Activated T-helper 1 cell treated with anti-CD3 and anti-CD28 coated beads, Interleukin-12 subunit alpha, Interleukin-12 subunit beta, Interleukin-2, Interleukin-4 antibody, amounts not matched to agents 30 ng/mL and 10 ng/mL and 1 ng/mL, durations not matched to agents 14 hours and 24 hours and 36 hours (primary cell): ENCODE data around the gene LRRC7. TPM values are rescaled to one million over a fixed set of nuclear protein-coding genes. Genes with fewer than 3 reads are reported as not detected.

Experiments used
- DNase-seq: peaks from one replicate; pipeline ENCODE4 v3.0.0; 2021; ENCODE audit warnings: low spot score
- H3K27ac Mint-ChIP-seq: one replicate; pipeline ENCODE4 v1.8.0; 2021; ENCODE audit warnings: mild to moderate bottlenecking, mixed read lengths
- H3K27me3 Mint-ChIP-seq: one replicate; pipeline ENCODE4 v1.8.0; 2022; ENCODE audit warnings: mild to moderate bottlenecking, moderate library complexity, mixed read lengths; ENCODE audit not compliant: insufficient read depth
- H3K36me3 Mint-ChIP-seq: one replicate; pipeline ENCODE4 v1.8.0; 2021; ENCODE audit warnings: low read depth, mixed read lengths
- H3K4me1 Mint-ChIP-seq: one replicate; pipeline ENCODE4 v1.8.0; 2021; ENCODE audit warnings: low read depth, mixed read lengths
- H3K4me3 Mint-ChIP-seq: one replicate; pipeline ENCODE4 v1.8.0; 2021; ENCODE audit warnings: mild to moderate bottlenecking, moderate library complexity, mixed read lengths
- H3K9me3 Mint-ChIP-seq: one replicate; pipeline ENCODE4 v1.8.0; 2021; ENCODE audit warnings: mixed read lengths
- intact Hi-C: fragments of 100-400 bp; cut with micrococcal nuclease; formaldehyde crosslinking; loops from one replicate; pipeline ENCODE4 v1.15.1; 2024
- total RNA-seq: library from RNA; stranded (reverse); gene quantifications from 2 replicates; pipeline ENCODE4 v1.2.3, GENCODE V29; 2022

Gene LRRC7
- total RNA-seq, 1 donor from 2014 or later, result not detected

DNA sequence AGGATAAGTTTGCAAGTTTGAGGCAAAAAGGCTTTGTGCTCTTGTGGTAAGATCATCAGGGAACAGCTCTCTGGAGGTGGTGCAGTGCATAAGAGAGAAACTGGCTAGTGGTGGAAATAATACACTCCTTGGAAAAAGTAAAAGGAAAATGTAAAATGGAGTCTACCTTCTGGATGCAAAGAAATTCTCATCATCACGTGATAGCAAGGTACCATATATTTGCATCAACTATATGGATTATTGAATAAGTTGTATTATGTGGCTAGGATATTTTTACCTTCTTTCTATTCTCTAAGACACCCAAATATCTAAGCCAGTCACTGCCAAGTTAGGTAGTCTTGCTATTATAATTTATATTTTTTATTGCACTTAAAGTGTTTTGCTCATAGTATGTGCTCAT is 14.0 kb upstream of the LRRC7 start:
- intact Hi-C loops, result no loop called here
- Mint-ChIP-seq H3K27ac (no peak overlapping the region), H3K4me1 (no peaks in the 10 kb centered on the region), H3K36me3 (no peaks in the 10 kb centered on the region), H3K4me3 (no peak overlapping the region), H3K27me3 (no peaks in the 10 kb centered on the region), H3K9me3 (no peaks in the 10 kb centered on the region)
- DNase-seq, result no peak

DNA sequence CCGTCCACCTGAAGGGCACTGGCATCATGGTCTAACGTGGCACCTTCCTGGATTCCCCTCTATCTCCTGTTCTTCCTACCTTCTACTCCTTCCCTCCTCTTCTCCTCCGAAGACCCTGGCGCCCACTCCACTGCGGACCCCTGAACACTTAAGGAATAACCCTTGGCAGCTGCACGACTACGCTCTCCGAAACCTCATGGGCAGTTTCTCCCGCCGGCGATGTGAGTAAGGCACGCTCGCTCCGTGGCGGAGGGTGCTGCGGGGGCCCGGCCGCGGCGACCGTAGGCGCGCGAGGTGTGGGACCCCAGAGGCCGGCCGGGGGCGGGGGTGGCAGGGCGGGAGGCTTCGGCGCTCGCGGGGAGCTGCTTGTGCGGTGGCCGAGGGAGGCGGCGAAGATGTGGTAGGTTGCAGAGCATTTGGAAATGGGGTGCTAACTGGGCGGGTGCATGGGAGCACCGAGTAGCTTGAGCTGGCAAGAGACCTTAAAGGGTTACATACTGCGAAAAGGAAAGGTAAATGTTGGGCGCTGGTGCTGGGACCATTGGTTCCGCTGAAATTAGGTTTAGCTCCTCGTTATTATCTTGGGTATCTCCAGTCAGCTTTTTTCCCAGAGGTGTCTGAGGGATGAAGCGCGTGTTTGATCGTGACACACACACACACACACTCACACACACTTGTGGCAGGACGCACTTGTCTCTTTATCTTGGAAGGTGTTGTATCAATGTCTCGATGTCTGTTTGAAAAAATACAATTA is 876 bp downstream of the LRRC7 start:
- Mint-ChIP-seq H3K27ac (peak overlapping the region; percentile 58), H3K4me3 (peak overlapping the region; percentile 76), H3K27me3 (peaks cover 38% of the 10 kb centered on the region), H3K9me3 (no peaks in the 10 kb centered on the region), H3K36me3 (no peaks in the 10 kb centered on the region), H3K4me1 (peaks cover 5% of the 10 kb centered on the region)
- DNase-seq, result no peak
- intact Hi-C loops, result no loop called here

DNA sequence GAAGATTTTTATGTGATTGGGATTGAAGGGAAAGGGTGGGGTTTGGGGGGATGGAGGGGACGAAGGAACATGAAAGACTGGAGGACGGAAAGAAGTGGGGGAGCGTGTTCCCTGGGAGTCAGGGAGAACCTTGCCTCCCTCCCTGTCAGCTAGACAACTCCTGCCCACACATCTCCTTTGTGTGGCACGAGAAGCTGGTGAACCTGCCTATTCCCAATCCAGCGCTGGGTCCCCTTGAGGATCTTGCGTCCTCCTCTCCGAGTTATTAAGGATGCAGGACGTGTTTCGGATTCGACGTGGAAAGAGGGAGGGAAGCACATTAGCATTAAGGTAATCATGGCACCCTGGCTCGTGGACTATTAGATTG is 1.4 kb downstream of the LRRC7 start:
- Mint-ChIP-seq H3K27ac (no peak overlapping the region), H3K4me3 (peak overlapping the region; percentile 54), H3K36me3 (no peaks in the 10 kb centered on the region), H3K4me1 (peaks cover 5% of the 10 kb centered on the region), H3K27me3 (peaks cover 38% of the 10 kb centered on the region), H3K9me3 (no peaks in the 10 kb centered on the region)
- no peak for DNase-seq
- intact Hi-C loops, result no loop called here

DNA sequence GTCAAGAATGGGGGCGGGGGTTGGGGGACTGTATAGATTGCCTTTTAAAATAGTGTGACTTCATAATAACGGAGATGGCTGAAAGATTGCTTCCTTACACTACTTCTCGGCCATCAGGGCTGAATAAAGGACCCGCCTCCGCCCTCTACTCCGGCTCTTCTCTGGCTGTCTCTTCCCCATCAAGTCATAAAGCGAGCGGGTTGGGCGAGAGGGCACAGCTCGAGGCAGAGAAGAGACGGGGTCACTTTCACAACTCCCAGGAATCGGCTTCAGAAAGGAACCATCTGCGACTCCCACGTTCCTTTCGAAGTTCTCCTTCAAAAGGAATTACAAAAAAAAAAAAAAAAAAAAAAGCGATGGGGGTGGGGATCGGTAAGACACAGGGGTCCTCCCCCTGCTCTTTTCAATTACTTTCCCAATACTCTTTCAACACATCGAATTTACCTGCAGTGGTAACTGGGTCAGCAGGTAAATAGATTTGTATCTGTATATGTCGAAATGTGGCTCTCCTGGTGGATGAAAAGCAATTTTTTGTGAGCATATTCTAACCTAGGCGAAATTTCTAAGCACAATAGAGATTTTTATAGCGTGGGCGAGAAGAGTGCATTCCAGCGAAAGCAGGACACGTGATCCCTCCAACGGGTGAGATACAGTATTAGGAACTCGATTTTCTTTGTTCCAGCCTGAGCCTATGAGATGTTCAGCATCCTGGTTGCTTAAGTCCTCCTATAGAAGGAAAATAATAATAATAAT is 2.0 kb downstream of the LRRC7 start:
- peaks cover 38% of the 10 kb centered on the region for H3K27me3 Mint-ChIP-seq
- peaks cover 5% of the 10 kb centered on the region for H3K4me1 Mint-ChIP-seq
- no peak overlapping the region for H3K27ac Mint-ChIP-seq
- DNase-seq, result no peak
- no peaks in the 10 kb centered on the region for H3K9me3 Mint-ChIP-seq
- intact Hi-C loops, result no loop called here
- H3K36me3 Mint-ChIP-seq, result no peaks in the 10 kb centered on the region
- H3K4me3 Mint-ChIP-seq, result no peak overlapping the region

DNA sequence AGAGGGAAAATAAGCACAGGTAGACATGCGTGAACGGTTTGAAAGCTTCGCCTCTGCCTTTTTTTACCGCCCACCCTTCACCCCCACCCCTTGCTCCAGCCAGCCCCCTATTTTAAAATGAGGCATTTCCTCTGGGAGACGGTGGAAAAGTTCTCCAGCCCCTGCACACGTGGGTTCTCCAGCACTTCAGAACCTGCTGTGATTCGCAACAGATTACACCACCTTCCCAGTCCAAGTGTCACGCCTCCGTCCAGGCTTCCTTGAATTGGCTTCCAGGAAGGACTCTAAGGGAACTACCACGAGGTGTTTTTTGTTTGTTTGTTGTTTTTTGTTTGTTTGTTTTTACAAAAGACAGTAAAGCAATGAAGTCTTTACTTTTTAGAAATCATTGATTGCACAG is 2.6 kb downstream of the LRRC7 start:
- Mint-ChIP-seq H3K4me3 (no peak overlapping the region), H3K27me3 (peaks cover 38% of the 10 kb centered on the region), H3K36me3 (no peaks in the 10 kb centered on the region), H3K27ac (no peak overlapping the region), H3K9me3 (no peaks in the 10 kb centered on the region), H3K4me1 (peaks cover 5% of the 10 kb centered on the region)
- DNase-seq, result no peak
- intact Hi-C loops, result no loop called here

DNA sequence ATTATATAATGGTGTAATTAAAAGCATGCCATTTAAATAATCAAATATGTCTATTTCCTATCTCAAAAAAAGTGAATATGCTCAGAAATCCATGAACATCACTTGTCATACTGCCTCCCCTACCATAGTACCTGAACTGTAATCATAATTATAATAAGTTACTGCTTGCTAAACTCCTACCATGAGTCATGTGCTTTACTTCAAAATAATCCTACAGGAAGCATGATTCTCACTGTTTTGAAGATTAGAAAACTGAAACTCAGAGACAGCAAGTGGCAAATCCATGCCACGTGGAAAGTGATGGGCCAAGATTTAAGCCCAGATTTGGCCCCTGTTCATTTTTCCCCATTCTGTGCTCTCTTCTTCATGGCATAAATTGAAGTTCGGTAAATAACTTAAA is 5.2 kb downstream of the LRRC7 start:
- H3K4me3 Mint-ChIP-seq, result no peak overlapping the region
- H3K36me3 Mint-ChIP-seq, result no peaks in the 10 kb centered on the region
- intact Hi-C loops, result no loop called here
- H3K27ac Mint-ChIP-seq, result no peak overlapping the region
- peaks cover 5% of the 10 kb centered on the region for H3K4me1 Mint-ChIP-seq
- peaks cover 22% of the 10 kb centered on the region for H3K27me3 Mint-ChIP-seq
- H3K9me3 Mint-ChIP-seq, result no peaks in the 10 kb centered on the region
- no peak for DNase-seq

DNA sequence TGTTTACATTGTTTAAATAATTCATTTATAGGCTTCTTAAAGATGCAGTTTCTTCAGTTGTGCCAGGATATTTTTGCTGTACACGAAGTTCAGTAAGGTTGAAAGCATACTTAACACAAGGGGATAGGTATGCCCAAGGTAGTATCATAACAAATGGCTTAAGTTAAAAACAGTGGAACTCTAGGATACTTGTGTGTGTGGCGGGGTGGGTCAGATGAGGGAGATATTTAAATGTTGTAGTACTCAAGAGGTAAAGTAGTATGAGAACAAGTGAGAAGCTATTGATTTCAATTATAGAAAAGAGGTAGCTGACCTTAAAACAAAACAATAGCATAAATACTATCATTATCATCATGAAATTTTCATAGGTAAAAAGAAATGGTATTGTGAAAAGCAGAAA is 6.2 kb downstream of the LRRC7 start:
- no peaks in the 10 kb centered on the region for H3K9me3 Mint-ChIP-seq
- intact Hi-C loops, result no loop called here
- peaks cover 17% of the 10 kb centered on the region for H3K27me3 Mint-ChIP-seq
- H3K4me3 Mint-ChIP-seq, result no peak overlapping the region
- DNase-seq, result no peak
- peaks cover 2% of the 10 kb centered on the region for H3K4me1 Mint-ChIP-seq
- H3K27ac Mint-ChIP-seq, result no peak overlapping the region
- no peaks in the 10 kb centered on the region for H3K36me3 Mint-ChIP-seq

DNA sequence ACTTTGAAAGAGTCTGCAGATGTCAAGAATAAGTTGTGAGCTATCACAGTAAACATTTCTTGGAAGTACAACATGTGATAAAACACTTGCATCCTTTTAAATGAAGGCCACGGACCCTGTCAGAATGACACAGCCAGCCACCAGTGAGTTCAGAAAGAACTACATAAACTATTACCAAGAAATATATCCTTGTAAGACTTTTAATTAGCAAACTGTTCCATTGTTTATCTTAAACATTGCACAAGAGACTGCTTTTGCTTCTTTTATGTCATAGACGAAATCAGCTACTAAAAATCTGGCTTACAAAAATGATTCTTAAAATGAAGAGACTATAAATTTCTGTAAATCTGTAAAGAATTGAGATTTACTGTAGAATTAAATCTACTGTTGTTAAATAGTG is 17.9 kb downstream of the LRRC7 start:
- no peak for DNase-seq
- Mint-ChIP-seq H3K4me1 (no peaks in the 10 kb centered on the region), H3K36me3 (no peaks in the 10 kb centered on the region), H3K4me3 (no peak overlapping the region), H3K27me3 (peaks cover 1% of the 10 kb centered on the region), H3K27ac (no peak overlapping the region), H3K9me3 (no peaks in the 10 kb centered on the region)
- intact Hi-C loops, result no loop called here

DNA sequence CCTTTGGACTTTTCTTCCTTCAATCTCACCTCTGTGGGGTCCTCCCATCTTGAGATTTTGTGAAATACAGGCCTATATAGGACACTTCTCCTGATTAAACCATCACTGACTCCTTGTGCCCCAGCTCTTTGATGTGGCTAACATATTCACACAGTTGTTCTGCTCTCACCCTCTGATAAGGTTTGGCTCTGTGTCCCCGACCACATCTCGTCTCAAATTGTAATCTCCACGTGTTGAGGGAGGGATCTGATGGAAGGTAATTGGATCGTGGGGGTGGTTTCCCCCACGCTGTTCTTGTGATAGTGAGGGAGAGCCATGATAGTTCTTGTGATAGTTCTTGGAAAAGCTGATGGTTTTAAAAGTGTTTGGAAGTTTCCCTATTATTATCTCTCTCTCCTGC is 19.7 kb downstream of the LRRC7 start:
- no peaks in the 10 kb centered on the region for H3K9me3 Mint-ChIP-seq
- intact Hi-C loops, result no loop called here
- no peak overlapping the region for H3K4me3 Mint-ChIP-seq
- peaks cover 1% of the 10 kb centered on the region for H3K27me3 Mint-ChIP-seq
- no peak for DNase-seq
- H3K4me1 Mint-ChIP-seq, result no peaks in the 10 kb centered on the region
- no peak overlapping the region for H3K27ac Mint-ChIP-seq
- H3K36me3 Mint-ChIP-seq, result no peaks in the 10 kb centered on the region

DNA sequence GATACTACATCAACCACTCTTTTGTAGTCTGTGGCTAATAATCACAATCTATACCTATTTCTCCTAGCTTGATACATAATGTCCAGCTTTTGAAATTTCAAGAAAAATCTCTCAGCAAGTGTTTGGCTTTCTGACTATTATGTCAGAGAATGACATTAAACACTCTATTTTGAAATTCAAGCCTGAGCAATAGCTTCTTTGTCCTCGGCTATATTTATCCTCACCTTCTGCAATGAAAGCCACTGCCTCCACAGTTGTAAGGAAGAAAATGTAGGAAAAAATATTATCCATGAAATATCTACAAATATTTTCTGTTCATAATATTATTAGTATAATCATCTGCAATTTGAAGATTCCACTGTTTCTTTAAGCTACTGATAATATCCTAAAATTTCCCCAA is 22.1 kb downstream of the LRRC7 start:
- Mint-ChIP-seq H3K27ac (no peak overlapping the region), H3K4me3 (no peak overlapping the region), H3K9me3 (no peaks in the 10 kb centered on the region), H3K36me3 (no peaks in the 10 kb centered on the region), H3K27me3 (peaks cover 1% of the 10 kb centered on the region), H3K4me1 (no peaks in the 10 kb centered on the region)
- intact Hi-C loops, result no loop called here
- DNase-seq, result no peak

DNA sequence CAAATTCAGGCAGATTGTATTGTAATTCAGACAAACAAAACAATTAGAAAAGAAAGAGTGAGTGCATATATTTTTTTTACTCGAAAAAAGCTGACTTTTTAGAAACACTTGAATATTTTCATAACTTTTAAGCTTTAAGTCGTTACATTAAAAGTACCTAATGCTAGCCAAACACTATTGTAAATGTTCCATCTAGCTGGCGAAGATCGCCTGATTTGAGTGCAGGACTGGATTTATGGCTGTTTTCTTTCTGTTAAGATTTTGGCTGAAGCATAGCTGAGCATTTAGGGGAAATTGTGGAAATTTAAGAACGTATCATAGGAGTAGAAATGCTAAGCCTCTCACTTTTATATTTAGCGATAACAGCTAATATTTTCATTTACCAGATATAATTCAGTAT is 24.6 kb downstream of the LRRC7 start:
- intact Hi-C loops, result no loop called here

DNA sequence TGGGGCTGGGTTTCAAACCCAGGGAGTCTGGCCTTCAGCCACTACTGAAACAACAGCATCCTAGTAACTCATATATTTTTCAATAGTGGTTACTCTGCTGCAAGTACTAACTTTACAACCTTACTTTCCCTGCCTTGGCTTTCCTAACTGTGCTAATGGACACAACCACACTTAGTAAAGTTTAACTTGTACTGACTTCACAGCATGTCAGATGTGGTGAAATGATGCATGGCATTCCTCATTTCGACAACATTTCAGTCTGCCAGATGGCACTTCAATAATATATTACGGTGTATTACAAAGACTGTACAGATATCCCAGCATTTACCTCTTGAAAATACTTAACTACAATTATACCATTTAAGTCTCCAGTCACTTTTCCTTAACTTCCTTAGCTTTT is 27.8 kb downstream of the LRRC7 start:
- no peak overlapping the region for H3K4me3 Mint-ChIP-seq
- no peaks in the 10 kb centered on the region for H3K36me3 Mint-ChIP-seq
- no peaks in the 10 kb centered on the region for H3K9me3 Mint-ChIP-seq
- no peak overlapping the region for H3K27ac Mint-ChIP-seq
- no peak for DNase-seq
- no peaks in the 10 kb centered on the region for H3K4me1 Mint-ChIP-seq
- H3K27me3 Mint-ChIP-seq, result no peaks in the 10 kb centered on the region
- intact Hi-C loops, result no loop called here

More for the DNA sequence above, 24.6 kb downstream of the LRRC7 start:
- DNase-seq, result no peak
- H3K27me3 Mint-ChIP-seq, result peaks cover 1% of the 10 kb centered on the region
- H3K4me1 Mint-ChIP-seq, result no peaks in the 10 kb centered on the region
- H3K36me3 Mint-ChIP-seq, result no peaks in the 10 kb centered on the region
- H3K9me3 Mint-ChIP-seq, result no peaks in the 10 kb centered on the region
- H3K27ac Mint-ChIP-seq, result no peak overlapping the region
- no peak overlapping the region for H3K4me3 Mint-ChIP-seq

DNA sequence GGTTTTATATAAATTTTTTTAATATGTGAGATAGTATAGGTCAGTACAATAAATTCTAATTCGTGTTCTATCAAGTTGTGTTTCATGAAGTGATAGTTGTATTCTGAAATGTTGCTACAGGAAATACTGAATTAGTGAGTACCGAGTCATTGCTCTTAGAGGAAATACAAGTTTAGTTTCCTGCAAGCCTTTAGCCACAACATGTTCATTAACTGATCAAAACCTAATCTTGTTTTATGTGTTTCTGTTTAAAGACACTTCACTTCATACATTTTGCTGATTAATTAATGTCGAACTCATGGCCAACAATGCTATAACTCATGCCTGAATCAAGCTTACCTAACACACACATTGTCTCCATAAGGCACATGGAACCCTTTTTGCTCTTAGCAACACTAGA is 43.6 kb downstream of the LRRC7 start:
- no peak overlapping the region for H3K4me3 Mint-ChIP-seq
- no peak for DNase-seq
- no peaks in the 10 kb centered on the region for H3K4me1 Mint-ChIP-seq
- no peaks in the 10 kb centered on the region for H3K27me3 Mint-ChIP-seq
- H3K27ac Mint-ChIP-seq, result no peak overlapping the region
- no peaks in the 10 kb centered on the region for H3K9me3 Mint-ChIP-seq
- H3K36me3 Mint-ChIP-seq, result no peaks in the 10 kb centered on the region
- intact Hi-C loops, result no loop called here
